ENCODE measurements around the gene KRTAP12-4.

Gene KRTAP12-4

DNA sequence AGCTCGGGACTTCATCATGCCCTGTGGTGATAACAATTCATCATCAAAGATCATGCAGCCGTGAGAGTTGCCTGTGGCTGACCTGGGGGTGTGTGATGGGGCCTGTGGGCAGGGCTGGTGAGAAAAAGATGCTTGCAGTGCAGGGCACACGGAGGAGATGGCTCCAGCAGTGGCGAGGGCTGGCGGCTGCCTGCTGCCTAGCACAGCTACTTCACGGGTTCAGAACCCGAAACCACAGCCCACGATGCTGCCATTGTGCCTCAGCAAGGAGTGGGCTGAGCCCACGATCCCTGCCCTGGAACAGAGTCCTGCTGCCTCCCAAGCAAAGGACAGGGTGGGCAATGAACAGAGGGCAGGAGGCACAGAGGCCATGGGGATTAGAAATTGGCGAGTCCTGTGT lies 28.2 kb downstream of the KRTAP12-4 start:
- Histone ChIP-seq H3K4me1 (ENCODE audit: insufficient read depth, low read length) (no peaks in the 10 kb centered on the region), H3K36me3 (ENCODE audit: insufficient read depth, low read length) (no peaks in the 10 kb centered on the region), H3K27ac (ENCODE audit: low read depth, low read length) (no peak overlapping the region), H3K9me3 (ENCODE audit: insufficient read depth, low read depth, low read length) (peaks cover 33% of the 10 kb centered on the region), H3K9ac (ENCODE audit: low read depth, low read length) (no peak overlapping the region), H3K27me3 (ENCODE audit: insufficient read depth, low read length) (no peaks in the 10 kb centered on the region), H3K4me3 (ENCODE audit: low read length) (no peak overlapping the region)
- WGBS = 91% methylated on average over 10 of the region's 10 CpGs

DNA sequence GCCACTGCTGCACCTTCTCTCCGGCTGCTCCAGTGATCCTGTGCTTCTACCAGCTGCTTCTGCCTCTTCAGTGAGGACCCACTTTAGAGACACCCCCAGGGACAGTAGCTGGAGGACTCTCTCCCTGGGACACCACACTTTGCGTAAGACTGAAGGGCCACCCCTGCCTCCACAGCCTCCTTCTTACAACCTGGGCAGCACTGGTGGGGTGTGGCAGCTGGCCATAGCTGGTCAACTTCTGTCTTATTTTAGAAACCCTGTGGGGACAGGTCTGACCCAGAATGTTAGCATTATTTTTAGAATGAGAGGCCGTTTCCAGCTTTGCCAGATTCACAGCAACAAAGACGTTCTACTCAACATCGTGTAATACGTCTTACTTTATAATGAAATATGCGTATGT lies 28.7 kb downstream of the KRTAP12-4 start:
- H3K27me3 ChIP-seq (ENCODE audit: insufficient read depth, low read length) = no peaks in the 10 kb centered on the region
- no peak overlapping the region for H3K4me3 ChIP-seq (ENCODE audit: low read length)
- H3K36me3 ChIP-seq (ENCODE audit: insufficient read depth, low read length) = no peaks in the 10 kb centered on the region
- H3K9ac ChIP-seq (ENCODE audit: low read depth, low read length) = no peak overlapping the region
- WGBS = 91% methylated on average over 7 of the region's 7 CpGs
- H3K4me1 ChIP-seq (ENCODE audit: insufficient read depth, low read length) = no peaks in the 10 kb centered on the region
- no peak overlapping the region for H3K27ac ChIP-seq (ENCODE audit: low read depth, low read length)
- peaks cover 38% of the 10 kb centered on the region for H3K9me3 ChIP-seq (ENCODE audit: insufficient read depth, low read depth, low read length)

DNA sequence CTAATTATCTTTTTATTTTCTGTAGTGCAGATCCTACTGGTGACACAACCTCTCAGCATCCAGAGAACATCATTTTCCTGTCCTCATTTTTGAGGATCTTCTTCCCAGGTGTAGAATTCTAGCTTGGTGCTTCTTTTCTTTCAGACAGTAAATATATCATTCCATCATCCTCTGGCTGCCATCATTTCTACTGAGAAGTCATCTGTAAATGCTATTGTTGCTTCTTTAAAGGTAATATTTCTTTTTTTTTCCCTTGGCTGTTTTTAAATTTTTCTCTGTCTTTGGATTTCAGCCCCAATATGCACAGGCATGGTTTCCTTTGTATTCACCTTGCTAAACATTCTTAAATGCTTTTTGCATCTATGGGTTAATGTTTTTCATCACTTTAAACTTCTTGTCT lies 30.9 kb downstream of the KRTAP12-4 start:
- H3K9me3 ChIP-seq (ENCODE audit: insufficient read depth, low read depth, low read length) = peaks cover 56% of the 10 kb centered on the region
- H3K4me3 ChIP-seq (ENCODE audit: low read length) = no peak overlapping the region
- H3K36me3 ChIP-seq (ENCODE audit: insufficient read depth, low read length) = no peaks in the 10 kb centered on the region
- no peaks in the 10 kb centered on the region for H3K27me3 ChIP-seq (ENCODE audit: insufficient read depth, low read length)
- no peak overlapping the region for H3K27ac ChIP-seq (ENCODE audit: low read depth, low read length)
- no peaks in the 10 kb centered on the region for H3K4me1 ChIP-seq (ENCODE audit: insufficient read depth, low read length)
- no peak overlapping the region for H3K9ac ChIP-seq (ENCODE audit: low read depth, low read length)

DNA sequence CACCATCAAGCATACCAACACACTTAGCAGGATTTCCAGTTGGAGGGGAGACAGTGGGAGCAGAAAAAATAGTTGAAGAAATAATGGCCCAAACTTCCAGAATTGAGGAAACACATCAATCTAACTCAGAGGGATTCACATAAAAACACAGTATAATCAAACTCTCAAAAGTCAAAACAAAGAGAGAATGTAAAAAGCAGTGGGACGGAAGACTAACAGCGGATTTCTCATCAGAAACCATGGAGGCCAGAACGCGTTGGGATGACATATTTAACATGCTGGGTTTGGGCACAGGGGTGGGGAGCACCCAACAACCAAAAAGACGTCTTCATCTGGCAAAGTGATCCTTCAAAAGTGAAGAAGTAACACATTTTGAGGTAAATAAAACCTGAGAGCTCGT lies 34.6 kb downstream of the KRTAP12-4 start:
- H3K9me3 ChIP-seq (ENCODE audit: insufficient read depth, low read depth, low read length) = peaks cover 53% of the 10 kb centered on the region
- no peaks in the 10 kb centered on the region for H3K4me1 ChIP-seq (ENCODE audit: insufficient read depth, low read length)
- H3K36me3 ChIP-seq (ENCODE audit: insufficient read depth, low read length) = no peaks in the 10 kb centered on the region
- WGBS = 94% methylated on average over 6 of the region's 6 CpGs
- no peak overlapping the region for H3K4me3 ChIP-seq (ENCODE audit: low read length)
- H3K27ac ChIP-seq (ENCODE audit: low read depth, low read length) = no peak overlapping the region
- no peaks in the 10 kb centered on the region for H3K27me3 ChIP-seq (ENCODE audit: insufficient read depth, low read length)
- no peak overlapping the region for H3K9ac ChIP-seq (ENCODE audit: low read depth, low read length)

DNA sequence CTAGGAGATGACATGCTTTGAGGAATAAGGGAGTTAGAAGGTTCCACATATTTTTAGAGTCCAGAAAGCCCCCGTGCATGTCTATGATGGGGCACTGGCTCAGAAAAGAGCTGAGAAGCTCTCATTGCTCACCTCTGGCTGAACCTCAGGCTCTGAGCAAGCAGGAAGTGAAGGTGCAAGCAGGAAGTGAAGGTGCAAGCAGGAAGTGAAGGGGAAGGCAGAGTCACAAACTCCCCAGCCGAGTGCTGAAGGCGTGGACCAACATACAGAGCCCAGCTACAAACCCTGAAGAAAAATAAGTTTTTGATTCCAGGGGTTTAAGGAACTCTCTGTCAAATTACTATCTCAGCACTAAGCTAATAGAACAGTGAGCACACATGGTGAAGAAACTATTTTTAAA lies 35.5 kb downstream of the KRTAP12-4 start:
- Histone ChIP-seq H3K27me3 (ENCODE audit: insufficient read depth, low read length) (no peaks in the 10 kb centered on the region), H3K36me3 (ENCODE audit: insufficient read depth, low read length) (no peaks in the 10 kb centered on the region), H3K4me1 (ENCODE audit: insufficient read depth, low read length) (no peaks in the 10 kb centered on the region), H3K9me3 (ENCODE audit: insufficient read depth, low read depth, low read length) (peaks cover 44% of the 10 kb centered on the region), H3K9ac (ENCODE audit: low read depth, low read length) (no peak overlapping the region), H3K27ac (ENCODE audit: low read depth, low read length) (no peak overlapping the region), H3K4me3 (ENCODE audit: low read length) (no peak overlapping the region)
- 97% methylated on average over 3 of the region's 3 CpGs for WGBS

- WGBS = 70% methylated on average over 4 of the region's 4 CpGs
These were observed 36.0 kb downstream of the KRTAP12-4 start for GRCh38 chr21:44618504-44618903.

DNA sequence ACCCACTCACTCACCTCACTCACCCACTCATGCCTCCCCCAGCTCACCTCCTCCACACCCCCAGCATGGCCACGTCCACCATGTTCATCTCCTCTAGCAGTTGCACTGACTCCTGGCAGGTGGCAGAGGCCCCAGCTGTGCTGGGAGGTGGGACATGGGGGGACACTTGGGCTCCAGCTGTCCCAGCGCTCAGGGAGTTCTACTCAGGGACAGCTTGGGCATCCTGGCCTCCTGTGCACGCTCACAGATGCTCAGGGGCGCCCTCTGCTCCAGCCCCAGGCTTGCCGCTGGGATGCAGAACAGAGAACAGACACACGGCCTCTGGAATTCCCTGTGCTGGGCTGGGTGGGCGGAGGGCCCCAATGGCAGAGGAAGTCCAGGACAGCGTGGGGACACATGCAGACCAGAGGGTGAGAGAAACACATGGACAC lies 37.4 kb downstream of the KRTAP12-4 start:
- 72% methylated on average over 8 of the region's 8 CpGs for WGBS
- Histone ChIP-seq H3K27me3 (ENCODE audit: insufficient read depth, low read length) (no peaks in the 10 kb centered on the region), H3K9ac (ENCODE audit: low read depth, low read length) (no peak overlapping the region), H3K27ac (ENCODE audit: low read depth, low read length) (no peak overlapping the region), H3K36me3 (ENCODE audit: insufficient read depth, low read length) (no peaks in the 10 kb centered on the region), H3K9me3 (ENCODE audit: insufficient read depth, low read depth, low read length) (peaks cover 27% of the 10 kb centered on the region; the same call in 1 of the 2 replicates), H3K4me3 (ENCODE audit: low read length) (no peak overlapping the region), H3K4me1 (ENCODE audit: insufficient read depth, low read length) (no peaks in the 10 kb centered on the region)

More at GRCh38 chr21:44618504-44618903, 36.0 kb downstream of the KRTAP12-4 start:
- H3K9ac ChIP-seq (ENCODE audit: low read depth, low read length) = no peak overlapping the region
- H3K27ac ChIP-seq (ENCODE audit: low read depth, low read length) = no peak overlapping the region
- no peak overlapping the region for H3K4me3 ChIP-seq (ENCODE audit: low read length)
- peaks cover 40% of the 10 kb centered on the region for H3K9me3 ChIP-seq (ENCODE audit: insufficient read depth, low read depth, low read length)
- H3K36me3 ChIP-seq (ENCODE audit: insufficient read depth, low read length) = no peaks in the 10 kb centered on the region
- no peaks in the 10 kb centered on the region for H3K4me1 ChIP-seq (ENCODE audit: insufficient read depth, low read length)
- no peaks in the 10 kb centered on the region for H3K27me3 ChIP-seq (ENCODE audit: insufficient read depth, low read length)

DNA sequence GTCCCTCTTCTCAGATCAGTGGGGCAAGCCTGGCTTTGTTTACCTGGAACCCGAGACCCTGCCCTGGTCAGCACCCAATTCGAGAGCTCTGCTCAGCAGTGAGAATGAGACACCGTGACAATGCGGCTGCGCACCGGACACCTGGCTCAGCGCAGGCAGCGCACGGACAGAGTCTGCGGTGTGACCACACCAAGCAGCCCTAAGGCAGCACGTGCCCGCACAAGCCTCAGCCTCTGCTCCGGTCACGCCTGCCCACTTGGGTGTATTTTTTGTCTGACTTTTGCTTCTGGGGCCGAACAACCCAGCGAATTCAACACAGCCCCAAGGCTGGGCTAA lies 37.9 kb downstream of the KRTAP12-4 start:
- Histone ChIP-seq H3K9ac (ENCODE audit: low read depth, low read length) (no peak overlapping the region), H3K27ac (ENCODE audit: low read depth, low read length) (no peak overlapping the region), H3K27me3 (ENCODE audit: insufficient read depth, low read length) (no peaks in the 10 kb centered on the region)

GRCh38 chr21:44615911-44616590 lies 38.4 kb downstream of the KRTAP12-4 start:
- Histone ChIP-seq H3K9ac (ENCODE audit: low read depth, low read length) (no peak overlapping the region), H3K27me3 (ENCODE audit: insufficient read depth, low read length) (no peaks in the 10 kb centered on the region), H3K4me1 (ENCODE audit: insufficient read depth, low read length) (no peaks in the 10 kb centered on the region), H3K4me3 (ENCODE audit: low read length) (no peak overlapping the region), H3K9me3 (ENCODE audit: insufficient read depth, low read depth, low read length) (peaks cover 30% of the 10 kb centered on the region), H3K36me3 (ENCODE audit: insufficient read depth, low read length) (no peaks in the 10 kb centered on the region), H3K27ac (ENCODE audit: low read depth, low read length) (no peak overlapping the region)
- 89% methylated on average over 17 of the region's 17 CpGs for WGBS

More for the DNA sequence above, 37.9 kb downstream of the KRTAP12-4 start:
- Histone ChIP-seq H3K9me3 (ENCODE audit: insufficient read depth, low read depth, low read length) (peaks cover 30% of the 10 kb centered on the region), H3K4me1 (ENCODE audit: insufficient read depth, low read length) (no peaks in the 10 kb centered on the region), H3K36me3 (ENCODE audit: insufficient read depth, low read length) (no peaks in the 10 kb centered on the region), H3K4me3 (ENCODE audit: low read length) (no peak overlapping the region)
- WGBS = 88% methylated on average over 16 of the region's 16 CpGs

- Histone ChIP-seq H3K9ac (ENCODE audit: low read depth, low read length) (no peak overlapping the region), H3K4me3 (ENCODE audit: low read length) (no peak overlapping the region), H3K9me3 (ENCODE audit: insufficient read depth, low read depth, low read length) (peaks cover 25% of the 10 kb centered on the region), H3K27ac (ENCODE audit: low read depth, low read length) (no peak overlapping the region), H3K27me3 (ENCODE audit: insufficient read depth, low read length) (no peaks in the 10 kb centered on the region), H3K36me3 (ENCODE audit: insufficient read depth, low read length) (no peaks in the 10 kb centered on the region), H3K4me1 (ENCODE audit: insufficient read depth, low read length) (no peaks in the 10 kb centered on the region)
- 90% methylated on average over 7 of the region's 8 CpGs for WGBS
These were observed 39.0 kb downstream of the KRTAP12-4 start for GRCh38 chr21:44615466-44615865.

- WGBS = 94% methylated on average over 28 of the region's 28 CpGs
- Histone ChIP-seq H3K27ac (ENCODE audit: low read depth, low read length) (no peak overlapping the region), H3K36me3 (ENCODE audit: insufficient read depth, low read length) (no peaks in the 10 kb centered on the region), H3K9ac (ENCODE audit: low read depth, low read length) (no peak overlapping the region), H3K4me3 (ENCODE audit: low read length) (no peak overlapping the region), H3K4me1 (ENCODE audit: insufficient read depth, low read length) (no peaks in the 10 kb centered on the region), H3K9me3 (ENCODE audit: insufficient read depth, low read depth, low read length) (peaks cover 20% of the 10 kb centered on the region), H3K27me3 (ENCODE audit: insufficient read depth, low read length) (no peaks in the 10 kb centered on the region)
These were observed 39.5 kb downstream of the KRTAP12-4 start for GRCh38 chr21:44614961-44615391.

GRCh38 chr21:44614161-44614631 lies 40.3 kb downstream of the KRTAP12-4 start:
- no peak overlapping the region for H3K27ac ChIP-seq (ENCODE audit: low read depth, low read length)
- WGBS = 92% methylated on average over 20 of the region's 20 CpGs
- no peak overlapping the region for H3K4me3 ChIP-seq (ENCODE audit: low read length)
- no peak overlapping the region for H3K9ac ChIP-seq (ENCODE audit: low read depth, low read length)
- H3K27me3 ChIP-seq (ENCODE audit: insufficient read depth, low read length) = no peaks in the 10 kb centered on the region
- no peaks in the 10 kb centered on the region for H3K4me1 ChIP-seq (ENCODE audit: insufficient read depth, low read length)
- H3K36me3 ChIP-seq (ENCODE audit: insufficient read depth, low read length) = no peaks in the 10 kb centered on the region
- H3K9me3 ChIP-seq (ENCODE audit: insufficient read depth, low read depth, low read length) = peaks cover 18% of the 10 kb centered on the region

Data from HUES64 (cell line).